KMS-11 (cell line): ENCODE results near the gene DGKQ.

Experiments
- H2AFZ ChIP-seq: fragments of 200-600 bp; sonication (generic); 2 replicates; pipeline ENCODE4 v1.6.1; 2016; ENCODE audit warnings: antibody characterized with exemption, mixed run types, low read depth
- H3K27ac ChIP-seq: fragments of 200-600 bp; sonication (generic); 2 replicates; pipeline ENCODE4 v1.6.1; 2016; ENCODE audit warnings: mild to moderate bottlenecking, mixed run types
- H3K27me3 ChIP-seq: fragments of 200-600 bp; sonication (generic); 2 replicates; pipeline ENCODE4 v1.6.1; 2017; ENCODE audit warnings: mild to moderate bottlenecking, low read depth, mixed run types, moderate library complexity; ENCODE audit not compliant: insufficient read depth
- H3K36me3 ChIP-seq: fragments of 200-600 bp; sonication (generic); 2 replicates; pipeline ENCODE4 v1.6.1; 2017; ENCODE audit warnings: mild to moderate bottlenecking, mixed run types; ENCODE audit not compliant: insufficient read depth
- H3K4me1 ChIP-seq: fragments of 200-600 bp; sonication (generic); 2 replicates; pipeline ENCODE4 v1.6.1; 2016; ENCODE audit warnings: mild to moderate bottlenecking, low read depth, mixed run types; ENCODE audit not compliant: poor library complexity, severe bottlenecking
- H3K4me2 ChIP-seq: fragments of 200-600 bp; sonication (generic); 2 replicates; pipeline ENCODE4 v1.7.0; 2016; ENCODE audit warnings: mild to moderate bottlenecking, mixed run types
- H3K4me3 ChIP-seq: fragments of 200-600 bp; sonication (generic); IDR thresholded peaks from 2 replicates; pipeline ENCODE4 v1.6.1; 2017; ENCODE audit warnings: low read depth, low read length, mixed read lengths; ENCODE audit not compliant: insufficient read depth
- H3K79me2 ChIP-seq: fragments of 200-600 bp; sonication (generic); 2 replicates; pipeline ENCODE4 v1.6.1; 2016; ENCODE audit warnings: low read depth, mixed run types; ENCODE audit not compliant: insufficient read depth
- H3K9ac ChIP-seq: fragments of 200-600 bp; sonication (generic); 2 replicates; pipeline ENCODE4 v1.6.1; 2016; ENCODE audit warnings: mild to moderate bottlenecking, mixed run types
- H4K20me1 ChIP-seq: fragments of 200-600 bp; sonication (generic); 2 replicates; pipeline ENCODE4 v1.6.1; 2016; ENCODE audit warnings: mild to moderate bottlenecking, mixed run types; ENCODE audit not compliant: insufficient read depth
- CTCF ChIP-seq: fragments of 200-600 bp; sonication (generic); conservative IDR thresholded peaks from 2 replicates; pipeline ENCODE4 v1.6.1; 2017; ENCODE audit warnings: low read depth, mild to moderate bottlenecking, antibody characterized with exemption, low read length, moderate library complexity, mixed read lengths

Gene DGKQ

GRCh38 chr4:1010395-1011021, 37.1 kb upstream of the DGKQ start:
- H2AFZ ChIP-seq: no peak overlapping the region; the same call in 1 of the 2 replicates
- no peak overlapping the region for H3K9ac ChIP-seq
- H3K4me3 ChIP-seq: no peak overlapping the region
- TF ChIP-seq CTCF: no peak
- no peaks in the 10 kb centered on the region for H3K4me1 ChIP-seq
- H3K36me3 ChIP-seq: no peaks in the 10 kb centered on the region
- no peak overlapping the region for H3K27ac ChIP-seq
- peaks cover 13% of the 10 kb centered on the region; the same call in 1 of the 2 replicates for H3K27me3 ChIP-seq
- no peaks in the 10 kb centered on the region for H4K20me1 ChIP-seq
- no peaks in the 10 kb centered on the region for H3K79me2 ChIP-seq
- H3K4me2 ChIP-seq: 0 out of 2 replicates have a peak overlapping the region, but pooled peaks have one; percentile 17

DNA sequence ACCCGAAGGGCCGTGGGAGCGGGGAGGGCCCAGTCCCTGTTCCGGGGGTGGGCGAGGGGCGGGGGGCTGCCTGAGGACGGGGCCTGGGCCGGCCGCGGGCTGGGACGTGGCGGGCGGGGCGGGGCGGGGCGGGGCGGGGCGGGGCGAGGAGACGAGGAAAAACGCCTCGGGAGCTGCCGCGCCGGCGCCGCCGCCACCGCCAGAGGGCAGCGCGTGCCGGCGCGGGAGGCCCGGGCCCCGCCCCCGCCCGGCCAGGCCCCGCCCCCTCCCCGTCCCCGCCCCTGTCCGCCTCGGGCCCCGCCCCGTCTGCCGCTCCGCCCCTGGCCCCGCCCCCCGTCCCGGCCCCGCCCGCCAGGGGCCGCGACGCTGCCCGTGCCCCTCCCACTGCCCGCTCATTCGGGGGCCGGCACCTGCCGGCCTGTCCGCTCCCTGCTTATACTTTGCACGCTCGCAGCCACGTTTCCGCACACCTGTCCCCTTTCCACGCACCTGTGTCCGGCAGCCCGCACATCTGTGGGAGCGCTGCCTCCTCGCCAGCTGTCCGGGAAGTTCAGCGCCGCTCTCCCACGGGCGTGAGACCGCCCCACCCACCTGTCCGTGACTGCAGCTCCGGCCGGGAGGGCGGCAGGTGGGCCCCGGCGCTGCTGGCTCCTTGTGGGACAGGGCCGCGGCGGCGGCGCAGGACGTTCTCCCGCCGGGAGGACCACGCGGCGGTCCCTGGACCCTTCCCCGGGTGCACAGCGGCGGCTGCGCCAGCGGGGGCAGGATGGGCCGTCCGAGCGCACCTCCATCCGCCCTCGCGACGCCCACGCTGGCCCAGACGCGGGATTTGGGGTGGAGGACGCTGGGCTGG, 36.4 kb upstream of the DGKQ start:
- H3K4me3 ChIP-seq: no peak overlapping the region
- TF ChIP-seq CTCF: no peak
- H3K4me2 ChIP-seq: 0 out of 2 replicates have a peak overlapping the region, but pooled peaks have one; percentile 17
- H3K79me2 ChIP-seq: no peaks in the 10 kb centered on the region
- H3K36me3 ChIP-seq: no peaks in the 10 kb centered on the region
- no peak overlapping the region for H3K27ac ChIP-seq
- peaks cover 13% of the 10 kb centered on the region; the same call in 1 of the 2 replicates for H3K27me3 ChIP-seq
- H4K20me1 ChIP-seq: no peaks in the 10 kb centered on the region
- no peak overlapping the region for H3K9ac ChIP-seq
- no peaks in the 10 kb centered on the region for H3K4me1 ChIP-seq
- H2AFZ ChIP-seq: peak overlapping the region; percentile 59; the same call in 1 of the 2 replicates

GRCh38 chr4:1008840-1009541, 35.6 kb upstream of the DGKQ start:
- Histone ChIP-seq H3K4me3 (no peak overlapping the region), H3K79me2 (no peaks in the 10 kb centered on the region), H3K4me2 (peak overlapping the region; percentile 39; the same call in 1 of the 2 replicates), H2AFZ (peak overlapping the region; percentile 34; the same call in 1 of the 2 replicates), H3K4me1 (no peaks in the 10 kb centered on the region), H3K27me3 (peaks cover 13% of the 10 kb centered on the region; the same call in 1 of the 2 replicates), H4K20me1 (no peaks in the 10 kb centered on the region), H3K9ac (no peak overlapping the region), H3K36me3 (no peaks in the 10 kb centered on the region), H3K27ac (no peak overlapping the region)
- TF ChIP-seq CTCF: no peak

- Histone ChIP-seq H3K79me2 (no peaks in the 10 kb centered on the region), H3K27ac (no peak overlapping the region), H3K4me1 (no peaks in the 10 kb centered on the region), H3K4me3 (no peak overlapping the region), H4K20me1 (no peaks in the 10 kb centered on the region), H3K36me3 (no peaks in the 10 kb centered on the region), H3K4me2 (no peak overlapping the region), H3K27me3 (peaks cover 13% of the 10 kb centered on the region; the same call in 1 of the 2 replicates), H2AFZ (no peak overlapping the region), H3K9ac (no peak overlapping the region)
- TF ChIP-seq CTCF: no peak
Observed at GRCh38 chr4:1006856-1007255, 33.5 kb upstream of the DGKQ start.
